Ishikawa (cell line): Measurements from ENCODE around the gene SPEM2.

Source experiments
- CREB1 ChIP-seq: IDR thresholded peaks from 2 replicates; pipeline ENCODE4 v1.6.1; 2012; ENCODE audit warnings: low read depth
- EP300 ChIP-seq: IDR thresholded peaks from 2 replicates; pipeline ENCODE4 v1.6.1; 2012; ENCODE audit warnings: borderline replicate concordance
- NFIC ChIP-seq: IDR thresholded peaks from 2 replicates; pipeline ENCODE4 v1.6.1; 2012
- RAD21 ChIP-seq: IDR thresholded peaks from 2 replicates; pipeline ENCODE4 v1.6.1; 2012; ENCODE audit warnings: low read depth
- REST ChIP-seq: IDR thresholded peaks from 2 replicates; pipeline ENCODE4 v1.6.1; 2012; ENCODE audit warnings: low read depth, mild to moderate bottlenecking
- TAF1 ChIP-seq: IDR thresholded peaks from 2 replicates; pipeline ENCODE4 v1.6.1; 2012; ENCODE audit warnings: low read depth, mild to moderate bottlenecking
- TEAD4 ChIP-seq: IDR thresholded peaks from 2 replicates; pipeline ENCODE4 v1.6.1; 2012
- USF1 ChIP-seq: IDR thresholded peaks from 2 replicates; pipeline ENCODE4 v1.6.1; 2012

GRCh38 chr17:7414837-7415236, 10.6 kb upstream of the SPEM2 start:
- TF ChIP-seq TEAD4 (no peak), EP300 (no peak), CREB1 (no peak), REST (no peak), NFIC (no peak), RAD21 (no peak), TAF1 (no peak), USF1 (no peak)
